Chondrocyte (in vitro differentiated cells): Measurements from ENCODE around the gene FSD1L. TPM values are rescaled to one million over a fixed set of nuclear protein-coding genes. Genes with fewer than 3 reads are reported as not detected.

Experiments
- DNase-seq: peaks from one replicate; pipeline ENCODE4 v3.0.0; 2021; ENCODE audit warnings: mixed read lengths, low spot score
- H3K27ac Mint-ChIP-seq: one replicate; pipeline ENCODE4 v1.8.0; 2021; ENCODE audit warnings: mild to moderate bottlenecking, moderate library complexity, mixed read lengths; ENCODE audit not compliant: unreplicated experiment
- H3K27me3 Mint-ChIP-seq: 2 replicates; pipeline ENCODE4 v1.8.0; 2021; ENCODE audit warnings: low read depth, mixed read lengths
- H3K36me3 Mint-ChIP-seq: 2 replicates; pipeline ENCODE4 v1.8.0; 2021; ENCODE audit warnings: low read depth, mixed read lengths
- H3K4me1 Mint-ChIP-seq: 2 replicates; pipeline ENCODE4 v1.8.0; 2021; ENCODE audit warnings: low read depth, mild to moderate bottlenecking, mixed read lengths
- H3K4me3 Mint-ChIP-seq: one replicate; pipeline ENCODE4 v1.8.0; 2021; ENCODE audit warnings: mild to moderate bottlenecking, moderate library complexity, mixed read lengths; ENCODE audit not compliant: unreplicated experiment
- H3K9me3 Mint-ChIP-seq: 2 replicates; pipeline ENCODE4 v1.8.0; 2021; ENCODE audit warnings: low read depth, mixed read lengths
- total RNA-seq: library from RNA; stranded (reverse); gene quantifications from 3 replicates; pipeline ENCODE4 v1.2.1, GENCODE V29; 2021
- TF ChIP-seq, protein P1 (sequence below): fragments of 200-600 bp; sonication (generic); IDR thresholded peaks from 2 replicates; pipeline ENCODE4 v1.5.0; 2021; ENCODE audit warnings: antibody characterized with exemption, mild to moderate bottlenecking, moderate library complexity

FSD1L gene
- total RNA-seq, 1 donor from 2014 or later: 5.6 TPM

DNA sequence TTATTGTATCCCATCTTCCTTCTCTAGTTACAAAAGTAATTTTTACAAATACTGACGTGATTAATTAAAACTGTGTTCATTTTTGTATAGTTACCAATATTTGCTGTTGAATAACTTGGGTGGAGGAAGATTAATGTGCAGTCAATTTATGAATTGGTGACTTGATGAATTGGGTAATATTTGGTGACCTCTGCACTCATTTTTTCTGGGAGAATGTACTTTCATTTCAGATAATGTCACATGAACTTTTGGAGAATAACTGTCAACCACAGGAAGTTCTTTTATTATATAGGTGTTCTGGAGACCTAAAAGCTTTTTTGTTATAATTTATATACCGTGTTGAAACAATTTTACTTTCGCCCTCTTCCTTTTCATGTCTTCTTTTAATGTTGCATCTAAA, 83.7 kb downstream of the FSD1L start:
- Mint-ChIP-seq H3K9me3 (peaks cover 14% of the 10 kb centered on the region), H3K27me3 (no peaks in the 10 kb centered on the region), H3K4me1 (peaks cover 25% of the 10 kb centered on the region), H3K4me3 (no peak overlapping the region), H3K27ac (no peak overlapping the region), H3K36me3 (peaks cover 23% of the 10 kb centered on the region)
- DNase-seq: no peak
- TF ChIP-seq, protein P1, sequence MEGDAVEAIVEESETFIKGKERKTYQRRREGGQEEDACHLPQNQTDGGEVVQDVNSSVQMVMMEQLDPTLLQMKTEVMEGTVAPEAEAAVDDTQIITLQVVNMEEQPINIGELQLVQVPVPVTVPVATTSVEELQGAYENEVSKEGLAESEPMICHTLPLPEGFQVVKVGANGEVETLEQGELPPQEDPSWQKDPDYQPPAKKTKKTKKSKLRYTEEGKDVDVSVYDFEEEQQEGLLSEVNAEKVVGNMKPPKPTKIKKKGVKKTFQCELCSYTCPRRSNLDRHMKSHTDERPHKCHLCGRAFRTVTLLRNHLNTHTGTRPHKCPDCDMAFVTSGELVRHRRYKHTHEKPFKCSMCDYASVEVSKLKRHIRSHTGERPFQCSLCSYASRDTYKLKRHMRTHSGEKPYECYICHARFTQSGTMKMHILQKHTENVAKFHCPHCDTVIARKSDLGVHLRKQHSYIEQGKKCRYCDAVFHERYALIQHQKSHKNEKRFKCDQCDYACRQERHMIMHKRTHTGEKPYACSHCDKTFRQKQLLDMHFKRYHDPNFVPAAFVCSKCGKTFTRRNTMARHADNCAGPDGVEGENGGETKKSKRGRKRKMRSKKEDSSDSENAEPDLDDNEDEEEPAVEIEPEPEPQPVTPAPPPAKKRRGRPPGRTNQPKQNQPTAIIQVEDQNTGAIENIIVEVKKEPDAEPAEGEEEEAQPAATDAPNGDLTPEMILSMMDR: no peak

DNA sequence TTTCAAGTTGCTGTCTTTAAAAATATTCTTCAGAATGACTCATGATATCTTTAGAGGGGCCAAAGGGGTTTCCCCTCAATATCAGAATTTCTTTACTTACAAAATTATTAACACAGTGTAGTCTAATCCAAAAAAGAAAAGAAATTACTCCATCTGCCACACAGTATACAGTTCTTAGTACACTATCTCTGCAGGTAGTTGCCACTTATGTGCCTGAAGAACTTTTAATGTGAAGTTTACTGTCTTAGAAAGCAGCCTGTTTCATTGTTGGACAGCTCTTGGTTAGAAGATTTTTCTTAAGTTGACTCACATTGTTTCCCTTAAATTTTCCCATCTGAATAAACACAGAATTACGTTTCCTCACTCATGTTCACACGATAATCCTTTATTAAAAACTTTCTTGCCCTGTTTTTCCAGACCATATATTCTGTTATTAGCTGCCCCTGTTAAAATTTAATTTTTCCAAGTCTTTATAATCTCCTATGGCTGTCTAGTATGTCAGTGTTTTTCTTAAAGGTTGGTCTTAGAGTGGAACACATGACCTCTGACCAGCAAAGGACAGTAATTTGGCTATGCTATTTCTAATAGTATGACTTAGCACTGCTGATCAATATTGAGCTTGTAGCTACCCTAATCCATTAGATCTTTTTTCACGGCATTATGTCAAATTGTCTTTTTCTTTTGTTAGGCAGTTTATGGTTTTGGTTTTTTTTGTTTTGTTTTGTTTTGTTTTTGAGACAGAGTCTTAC, 88.3 kb downstream of the FSD1L start:
- Mint-ChIP-seq H3K9me3 (no peaks in the 10 kb centered on the region), H3K27me3 (no peaks in the 10 kb centered on the region), H3K27ac (peak overlapping the region; percentile 32), H3K4me3 (no peak overlapping the region), H3K36me3 (peaks cover 13% of the 10 kb centered on the region), H3K4me1 (peaks cover 25% of the 10 kb centered on the region)
- DNase-seq: no peak
- TF ChIP-seq, protein P1: no peak

DNA sequence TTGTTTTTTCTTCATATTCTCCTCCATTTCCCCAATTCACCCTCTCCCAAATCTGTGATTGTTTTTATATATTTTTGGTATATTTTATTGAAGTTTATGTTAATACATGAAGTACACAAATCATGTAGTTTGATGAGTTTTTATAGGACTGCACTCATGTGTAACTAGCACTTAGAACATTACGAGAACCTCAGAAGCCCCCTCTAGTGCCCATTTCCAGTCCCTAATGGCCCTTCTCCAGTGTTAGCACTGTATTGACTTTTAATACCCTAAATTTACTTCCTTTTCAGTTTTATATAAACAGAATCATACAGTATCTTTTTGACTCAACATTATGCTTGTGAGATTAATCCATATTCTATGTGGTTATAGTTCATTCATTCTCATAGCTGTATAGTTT, 91.6 kb downstream of the FSD1L start:
- Mint-ChIP-seq H3K4me1 (peaks cover 11% of the 10 kb centered on the region), H3K9me3 (no peaks in the 10 kb centered on the region), H3K27me3 (no peaks in the 10 kb centered on the region), H3K4me3 (no peak overlapping the region), H3K27ac (no peak overlapping the region), H3K36me3 (peaks cover 13% of the 10 kb centered on the region)
- TF ChIP-seq, protein P1: peak; percentile 45
- no peak for DNase-seq

DNA sequence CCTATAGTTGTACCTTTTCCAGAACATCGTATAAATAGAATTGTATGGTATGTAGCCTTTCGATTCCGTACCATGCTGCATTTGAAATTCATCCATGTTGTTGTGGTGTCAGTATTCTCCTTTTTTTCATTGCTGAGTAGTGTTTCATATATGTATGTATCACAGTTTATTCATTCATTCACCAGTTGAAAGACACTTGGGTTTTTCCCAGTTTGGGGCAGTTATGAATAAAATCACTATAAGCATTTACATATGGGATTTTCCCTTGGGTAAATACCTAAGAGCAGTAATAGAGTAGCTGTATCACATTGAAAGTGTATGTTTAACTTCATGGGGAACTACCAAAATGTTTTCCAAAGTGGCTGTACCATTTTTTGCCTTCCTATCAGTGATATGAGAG, 94.0 kb downstream of the FSD1L start:
- H3K4me1 Mint-ChIP-seq: no peaks in the 10 kb centered on the region
- no peak for DNase-seq
- H3K36me3 Mint-ChIP-seq: peaks cover 5% of the 10 kb centered on the region
- no peak overlapping the region for H3K27ac Mint-ChIP-seq
- TF ChIP-seq, protein P1: no peak
- H3K4me3 Mint-ChIP-seq: no peak overlapping the region
- no peaks in the 10 kb centered on the region for H3K9me3 Mint-ChIP-seq
- no peaks in the 10 kb centered on the region for H3K27me3 Mint-ChIP-seq

DNA sequence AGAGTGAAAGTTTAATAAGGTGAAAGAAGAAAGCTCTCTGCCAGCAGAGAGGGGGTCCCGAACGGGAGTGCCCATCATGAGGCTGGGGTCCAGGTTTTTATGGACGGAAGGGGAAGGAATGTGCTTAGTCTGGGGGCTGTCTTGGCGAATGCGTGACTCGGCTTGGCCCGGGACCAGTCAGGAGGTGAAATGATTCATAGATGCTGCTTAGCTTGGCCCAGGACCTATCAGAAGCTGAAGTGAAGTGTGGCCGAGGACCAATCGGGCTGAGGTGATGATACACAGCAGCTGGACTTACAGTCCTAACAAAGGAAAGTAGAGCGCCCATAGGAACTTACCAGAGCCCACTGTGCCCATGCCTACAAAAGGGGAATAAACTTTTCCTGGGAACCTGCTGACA, 106.2 kb downstream of the FSD1L start:
- Mint-ChIP-seq H3K27ac (no peak overlapping the region), H3K36me3 (peaks cover 3% of the 10 kb centered on the region), H3K4me1 (peaks cover 15% of the 10 kb centered on the region), H3K4me3 (no peak overlapping the region), H3K27me3 (no peaks in the 10 kb centered on the region), H3K9me3 (peaks cover 3% of the 10 kb centered on the region)
- TF ChIP-seq, protein P1: no peak
- DNase-seq: peak; percentile 48
